ENCODE data around the gene HEXIM2. TPM values are rescaled to one million over a fixed set of nuclear protein-coding genes. Genes with fewer than 3 reads are reported as not detected.

Gene HEXIM2
- total RNA-seq, 1 donor from 2014 or later, result 10.4 TPM

DNA sequence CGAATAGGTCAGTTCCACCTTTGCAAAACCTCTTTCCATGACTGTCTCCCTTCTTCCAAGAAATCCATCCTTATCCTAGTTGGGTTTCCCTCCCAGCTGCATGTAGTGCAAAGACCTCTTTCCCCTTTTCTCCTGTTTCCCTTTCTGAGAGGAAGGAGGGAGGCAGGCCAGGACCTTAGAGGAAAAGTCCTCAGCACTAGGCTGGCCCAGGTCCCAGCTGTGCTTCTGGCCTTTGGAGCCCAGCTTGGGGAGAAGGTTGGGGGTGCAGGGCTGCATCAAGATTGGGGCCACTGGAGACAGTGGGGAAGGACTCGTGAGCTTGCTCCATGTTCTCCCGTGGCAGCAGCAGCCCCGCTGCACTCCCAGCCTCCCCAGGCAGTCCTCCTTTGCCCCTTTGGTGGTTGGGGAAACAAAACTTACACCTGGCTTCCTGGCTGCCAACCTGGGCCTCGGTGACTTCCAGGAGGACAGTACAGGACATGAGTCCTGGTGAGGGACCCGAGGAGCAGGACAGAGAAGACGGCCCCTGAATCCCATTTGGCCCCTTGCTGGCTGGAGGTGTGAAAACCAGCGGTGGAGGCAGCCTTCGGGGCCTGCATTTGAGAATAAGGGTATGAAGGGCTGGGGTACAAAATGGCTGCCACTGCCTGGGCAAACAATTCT is 481 bp downstream of the HEXIM2 start:
- Mint-ChIP-seq H3K4me3 (peak overlapping the region; percentile 91), H3K27ac (ENCODE audit: unreplicated experiment) (no peak overlapping the region), H3K4me1 (peaks cover 28% of the 10 kb centered on the region), H3K27me3 (ENCODE audit: low read depth) (no peaks in the 10 kb centered on the region), H3K36me3 (ENCODE audit: low read depth) (peaks cover 4% of the 10 kb centered on the region), H3K9me3 (no peaks in the 10 kb centered on the region)
- TF ChIP-seq CTCF (conservative IDR thresholded peaks at IDR 0.05), result no peak
- DNase-seq (ENCODE audit: low read depth, low spot score), result no peak

DNA sequence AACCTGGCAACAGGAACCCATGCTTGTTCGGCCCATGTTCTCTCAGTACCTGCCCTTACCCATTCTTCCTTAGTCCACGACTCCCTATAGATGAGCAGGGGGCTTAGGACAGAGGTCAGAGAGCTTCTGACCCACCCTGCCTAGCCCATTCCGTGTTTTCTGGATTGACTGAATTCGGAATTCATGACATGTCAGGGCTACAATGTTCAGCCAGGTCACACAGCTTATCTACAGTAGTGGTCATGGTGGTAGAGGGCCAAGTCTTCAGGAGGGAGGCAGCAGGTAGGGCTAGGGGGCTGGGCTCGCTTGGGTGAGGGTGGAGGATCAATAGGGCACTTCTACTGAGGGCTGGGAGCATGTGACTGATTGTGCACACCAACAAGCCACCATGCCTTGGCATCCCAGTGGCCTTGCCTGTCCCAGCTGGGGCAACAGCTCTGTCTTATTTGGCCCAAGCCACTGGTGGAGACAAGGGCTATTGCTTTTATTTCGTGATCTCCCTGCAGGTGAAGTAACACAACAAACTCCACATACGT is 3.1 kb downstream of the HEXIM2 start:
- H3K9me3 Mint-ChIP-seq, result no peaks in the 10 kb centered on the region
- no peak overlapping the region for H3K27ac Mint-ChIP-seq (ENCODE audit: unreplicated experiment)
- TF ChIP-seq CTCF (conservative IDR thresholded peaks at IDR 0.05), result no peak
- no peaks in the 10 kb centered on the region for H3K27me3 Mint-ChIP-seq (ENCODE audit: low read depth)
- no peak overlapping the region for H3K4me3 Mint-ChIP-seq
- peaks cover 16% of the 10 kb centered on the region for H3K4me1 Mint-ChIP-seq
- DNase-seq (ENCODE audit: low read depth, low spot score), result no peak
- no peaks in the 10 kb centered on the region for H3K36me3 Mint-ChIP-seq (ENCODE audit: low read depth)

GRCh38 chr17:45168991-45169752 is 7.5 kb downstream of the HEXIM2 start:
- H3K9me3 Mint-ChIP-seq, result no peaks in the 10 kb centered on the region
- H3K27me3 Mint-ChIP-seq (ENCODE audit: low read depth), result no peaks in the 10 kb centered on the region
- H3K4me1 Mint-ChIP-seq, result peaks cover 27% of the 10 kb centered on the region
- no peak for TF ChIP-seq CTCF (conservative IDR thresholded peaks at IDR 0.05)
- H3K36me3 Mint-ChIP-seq (ENCODE audit: low read depth), result no peaks in the 10 kb centered on the region
- no peak for DNase-seq (ENCODE audit: low read depth, low spot score)
- no peak overlapping the region for H3K27ac Mint-ChIP-seq (ENCODE audit: unreplicated experiment)
- no peak overlapping the region for H3K4me3 Mint-ChIP-seq

- peak overlapping the region; percentile 83 for H3K27ac Mint-ChIP-seq (ENCODE audit: unreplicated experiment)
- TF ChIP-seq CTCF (conservative IDR thresholded peaks at IDR 0.05), result no peak
- H3K36me3 Mint-ChIP-seq (ENCODE audit: low read depth), result no peaks in the 10 kb centered on the region
- no peak for DNase-seq (ENCODE audit: low read depth, low spot score)
- no peak overlapping the region for H3K4me3 Mint-ChIP-seq
- peaks cover 27% of the 10 kb centered on the region for H3K4me1 Mint-ChIP-seq
- H3K27me3 Mint-ChIP-seq (ENCODE audit: low read depth), result no peaks in the 10 kb centered on the region
- no peaks in the 10 kb centered on the region for H3K9me3 Mint-ChIP-seq
Observed at GRCh38 chr17:45170280-45170930, 8.7 kb downstream of the HEXIM2 start.

DNA sequence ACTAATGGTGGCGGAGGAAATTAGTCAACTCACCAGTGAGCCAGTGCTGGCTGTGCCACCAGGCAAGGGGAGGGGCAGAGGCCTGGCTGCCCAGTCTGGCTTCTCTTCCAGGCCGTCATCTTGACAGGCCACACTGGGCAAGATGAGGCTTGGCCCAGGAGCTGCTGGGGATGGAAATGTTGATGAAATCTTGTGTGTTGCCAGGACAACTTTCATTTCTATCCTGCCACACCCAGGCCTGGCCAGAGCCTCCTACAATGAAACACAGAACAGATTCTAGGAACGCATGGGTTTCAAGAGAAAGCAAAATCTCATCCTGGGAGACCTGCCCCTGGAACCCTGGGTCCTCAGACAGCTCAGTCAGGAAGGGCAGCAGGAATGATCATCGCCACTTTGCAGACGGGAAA is 9.3 kb downstream of the HEXIM2 start:
- DNase-seq (ENCODE audit: low read depth, low spot score), result no peak
- H3K4me3 Mint-ChIP-seq, result no peak overlapping the region
- peak overlapping the region; percentile 83 for H3K27ac Mint-ChIP-seq (ENCODE audit: unreplicated experiment)

More for the DNA sequence above, 9.3 kb downstream of the HEXIM2 start:
- H3K4me1 Mint-ChIP-seq, result peaks cover 32% of the 10 kb centered on the region
- TF ChIP-seq CTCF (conservative IDR thresholded peaks at IDR 0.05), result no peak
- no peaks in the 10 kb centered on the region for H3K27me3 Mint-ChIP-seq (ENCODE audit: low read depth)
- H3K9me3 Mint-ChIP-seq, result no peaks in the 10 kb centered on the region
- H3K36me3 Mint-ChIP-seq (ENCODE audit: low read depth), result no peaks in the 10 kb centered on the region

Data from neural crest cell (in vitro differentiated cells).